WTC11 (cell line): ENCODE data around the gene CCDC17.
A peak's percentile ranks its signal among the peaks of the same experiment; 100 is the strongest.

ENCODE experiments used
- CBFB ChIP-seq: sonication (generic); formaldehyde crosslinking; IDR thresholded peaks from 2 replicates; pipeline ENCODE4 v1.8.1; 2022; ENCODE audit warnings: mild to moderate bottlenecking, low read depth, missing genetic modification reagents
- CTCF ChIP-seq: fragments of 200-600 bp; IDR thresholded peaks from 2 replicates; pipeline ENCODE4 v1.8.0; 2022; ENCODE audit warnings: antibody characterized with exemption
- E2F5 ChIP-seq: sonication (generic); formaldehyde crosslinking; IDR thresholded peaks from 2 replicates; pipeline ENCODE4 v1.8.1; 2022; ENCODE audit warnings: mild to moderate bottlenecking, moderate library complexity, missing genetic modification reagents
- ETV6 ChIP-seq: sonication (generic); formaldehyde crosslinking; IDR thresholded peaks from 2 replicates; pipeline ENCODE4 v1.8.1; 2022; ENCODE audit warnings: mild to moderate bottlenecking, missing genetic modification reagents
- NFATC4 ChIP-seq: fragments of 250-450 bp; sonication (Bioruptor Pico); IDR thresholded peaks from 2 replicates; pipeline ENCODE4 v1.9.0; 2021; ENCODE audit warnings: mild to moderate bottlenecking
- TCF7 ChIP-seq: sonication (generic); formaldehyde crosslinking; IDR thresholded peaks from 2 replicates; pipeline ENCODE4 v1.8.0; 2022; ENCODE audit warnings: mild to moderate bottlenecking, low read depth, missing genetic modification reagents, moderate library complexity
- ZNF138 ChIP-seq: sonication (generic); formaldehyde crosslinking; conservative IDR thresholded peaks from 2 replicates; pipeline ENCODE4 v1.8.1; 2022; ENCODE audit warnings: mild to moderate bottlenecking, moderate library complexity, missing genetic modification reagents

DNA sequence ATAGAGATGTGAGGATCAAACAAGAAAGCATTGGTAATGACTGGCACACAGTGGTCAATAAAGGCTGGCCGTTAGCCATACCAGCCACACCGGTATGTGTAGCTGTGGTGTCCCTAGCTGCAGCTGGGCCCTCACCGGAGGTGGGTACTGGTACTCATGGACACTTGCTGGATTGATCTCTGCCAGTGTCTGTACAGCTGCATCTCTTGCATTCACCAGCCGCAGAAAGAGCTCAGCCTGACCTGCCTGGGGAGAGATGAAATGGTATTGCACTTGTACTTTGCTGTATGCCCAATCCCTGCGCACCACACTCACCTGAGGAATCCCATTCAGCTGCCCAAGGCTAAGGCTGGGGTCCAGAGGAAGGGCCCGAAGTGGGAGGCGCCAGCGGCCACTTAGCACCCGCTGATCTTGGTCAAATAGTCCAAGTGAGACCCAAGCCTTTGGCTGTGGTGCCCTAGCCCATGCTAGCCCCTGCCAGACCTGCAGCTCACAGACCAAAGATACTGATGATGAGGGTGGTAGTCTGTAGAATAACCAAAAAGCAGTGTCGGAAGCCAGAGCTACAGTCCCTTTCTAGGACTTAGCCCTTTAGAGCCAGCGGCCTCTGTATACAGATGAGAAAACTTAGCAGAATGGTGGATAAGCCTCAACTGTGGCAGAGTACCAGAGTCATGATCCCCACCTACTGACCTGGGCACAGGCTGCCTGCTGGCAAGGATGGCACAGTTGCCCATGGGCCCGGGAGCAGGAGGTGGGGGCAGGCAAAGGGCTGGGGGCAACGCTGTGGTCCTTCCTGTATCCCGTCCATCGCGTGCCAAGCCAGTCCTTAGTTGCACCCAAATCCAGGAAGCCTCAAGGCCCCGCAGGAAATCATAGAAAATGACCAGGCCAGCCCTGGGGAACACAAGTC is 3.0 kb downstream of the CCDC17 start:
- TF ChIP-seq ETV6 (CRISPR knock-in tag) (no peak), CBFB (CRISPR knock-in tag) (no peak), E2F5 (CRISPR knock-in tag) (no peak), ZNF138 (CRISPR knock-in tag) (no peak), TCF7 (no peak), NFATC4 (CRISPR knock-in tag) (0 out of 2 replicates have a peak, but pooled peaks have one; percentile 3), CTCF (no peak)
